HK-2 (cell line): ENCODE data around the gene SGK1.
"Not testable (repeated sequence)": the region's sequence is repeated elsewhere in the genome, so short reads cannot be mapped to it uniquely, and the experiment has no call there.

Experiments used
- DNase-seq: peaks from one replicate; pipeline ENCODE4 v3.0.0-alpha.2; 2018; ENCODE audit not compliant: unreplicated experiment

The SGK1 gene

GRCh38 chr6:134304381-134304780 lies 13.5 kb downstream of the SGK1 start:
- not testable (repeated sequence) for DNase-seq

- DNase-seq, result no peak
Measured at GRCh38 chr6:134303891-134304290, 14.0 kb downstream of the SGK1 start.

GRCh38 chr6:134299236-134299635 lies 18.7 kb downstream of the SGK1 start:
- no peak for DNase-seq

- no peak for DNase-seq
Measured at GRCh38 chr6:134296762-134297161, 21.1 kb downstream of the SGK1 start.

- peak; percentile 45 for DNase-seq
Measured at GRCh38 chr6:134295953-134296553, 21.9 kb downstream of the SGK1 start.

- DNase-seq, result no peak
Measured at GRCh38 chr6:134293659-134294161, 24.2 kb downstream of the SGK1 start.

- no peak for DNase-seq
Measured at GRCh38 chr6:134291156-134291555, 26.8 kb downstream of the SGK1 start.

GRCh38 chr6:134289204-134289575 lies 28.7 kb downstream of the SGK1 start:
- no peak for DNase-seq

GRCh38 chr6:134288538-134289203 lies 29.2 kb downstream of the SGK1 start:
- DNase-seq, result no peak

- no peak for DNase-seq
Measured at GRCh38 chr6:134287859-134288537, 29.9 kb downstream of the SGK1 start.

GRCh38 chr6:134282816-134283215 lies 35.1 kb downstream of the SGK1 start:
- DNase-seq, result no peak

GRCh38 chr6:134281388-134281787 lies 36.5 kb downstream of the SGK1 start:
- DNase-seq, result no peak

- no peak for DNase-seq
Measured at GRCh38 chr6:134278000-134278399, 39.9 kb downstream of the SGK1 start.

GRCh38 chr6:134276891-134277377 lies 41.0 kb downstream of the SGK1 start:
- not testable (repeated sequence) for DNase-seq

- no peak for DNase-seq
Measured at GRCh38 chr6:134272374-134272773, 45.5 kb downstream of the SGK1 start.

GRCh38 chr6:134267917-134268361 lies 50.0 kb downstream of the SGK1 start:
- DNase-seq, result no peak

- DNase-seq, result no peak
Measured at GRCh38 chr6:134266776-134267175, 51.1 kb downstream of the SGK1 start.

- DNase-seq, result no peak
Measured at GRCh38 chr6:134261766-134262165, 56.1 kb downstream of the SGK1 start.

GRCh38 chr6:134258849-134259306 lies 59.0 kb downstream of the SGK1 start:
- no peak for DNase-seq

GRCh38 chr6:134257516-134257915 lies 60.4 kb downstream of the SGK1 start:
- no peak for DNase-seq

- no peak for DNase-seq
Measured at GRCh38 chr6:134256862-134257261, 61.0 kb downstream of the SGK1 start.

GRCh38 chr6:134255280-134255679 lies 62.6 kb downstream of the SGK1 start:
- not testable (repeated sequence) for DNase-seq

- DNase-seq, result no peak
Measured at GRCh38 chr6:134254118-134254517, 63.8 kb downstream of the SGK1 start.
